ENCODE results near the gene MAD1L1.
"Not testable (repeated sequence)": the region's sequence is repeated elsewhere in the genome, so short reads cannot be mapped to it uniquely, and the experiment has no call there.

Gene MAD1L1

GRCh38 chr7:1934756-1935155 lies 298.0 kb downstream of the MAD1L1 start:
- TF ChIP-seq, protein P1, sequence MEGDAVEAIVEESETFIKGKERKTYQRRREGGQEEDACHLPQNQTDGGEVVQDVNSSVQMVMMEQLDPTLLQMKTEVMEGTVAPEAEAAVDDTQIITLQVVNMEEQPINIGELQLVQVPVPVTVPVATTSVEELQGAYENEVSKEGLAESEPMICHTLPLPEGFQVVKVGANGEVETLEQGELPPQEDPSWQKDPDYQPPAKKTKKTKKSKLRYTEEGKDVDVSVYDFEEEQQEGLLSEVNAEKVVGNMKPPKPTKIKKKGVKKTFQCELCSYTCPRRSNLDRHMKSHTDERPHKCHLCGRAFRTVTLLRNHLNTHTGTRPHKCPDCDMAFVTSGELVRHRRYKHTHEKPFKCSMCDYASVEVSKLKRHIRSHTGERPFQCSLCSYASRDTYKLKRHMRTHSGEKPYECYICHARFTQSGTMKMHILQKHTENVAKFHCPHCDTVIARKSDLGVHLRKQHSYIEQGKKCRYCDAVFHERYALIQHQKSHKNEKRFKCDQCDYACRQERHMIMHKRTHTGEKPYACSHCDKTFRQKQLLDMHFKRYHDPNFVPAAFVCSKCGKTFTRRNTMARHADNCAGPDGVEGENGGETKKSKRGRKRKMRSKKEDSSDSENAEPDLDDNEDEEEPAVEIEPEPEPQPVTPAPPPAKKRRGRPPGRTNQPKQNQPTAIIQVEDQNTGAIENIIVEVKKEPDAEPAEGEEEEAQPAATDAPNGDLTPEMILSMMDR (IDR thresholded peaks at IDR 0.05; ENCODE audit: low read depth, low read length, missing control alignments) = no peak
- in situ Hi-C loops (cut with HindIII; ENCODE audit: low sequenced_read_pairs) = no loop called here
- H3K4me3 ChIP-seq (ENCODE audit: low read depth, low read length) = no peak overlapping the region
- no peak for DNase-seq (ENCODE audit: low read depth)

- TF ChIP-seq, protein P1 (IDR thresholded peaks at IDR 0.05; ENCODE audit: low read depth, low read length, missing control alignments) = no peak
- no peak for DNase-seq (ENCODE audit: low read depth)
- in situ Hi-C loops (cut with HindIII; ENCODE audit: low sequenced_read_pairs) = no loop called here
- no peak overlapping the region for H3K4me3 ChIP-seq (ENCODE audit: low read depth, low read length)
Observed at GRCh38 chr7:1934017-1934416, 298.7 kb downstream of the MAD1L1 start.

DNA sequence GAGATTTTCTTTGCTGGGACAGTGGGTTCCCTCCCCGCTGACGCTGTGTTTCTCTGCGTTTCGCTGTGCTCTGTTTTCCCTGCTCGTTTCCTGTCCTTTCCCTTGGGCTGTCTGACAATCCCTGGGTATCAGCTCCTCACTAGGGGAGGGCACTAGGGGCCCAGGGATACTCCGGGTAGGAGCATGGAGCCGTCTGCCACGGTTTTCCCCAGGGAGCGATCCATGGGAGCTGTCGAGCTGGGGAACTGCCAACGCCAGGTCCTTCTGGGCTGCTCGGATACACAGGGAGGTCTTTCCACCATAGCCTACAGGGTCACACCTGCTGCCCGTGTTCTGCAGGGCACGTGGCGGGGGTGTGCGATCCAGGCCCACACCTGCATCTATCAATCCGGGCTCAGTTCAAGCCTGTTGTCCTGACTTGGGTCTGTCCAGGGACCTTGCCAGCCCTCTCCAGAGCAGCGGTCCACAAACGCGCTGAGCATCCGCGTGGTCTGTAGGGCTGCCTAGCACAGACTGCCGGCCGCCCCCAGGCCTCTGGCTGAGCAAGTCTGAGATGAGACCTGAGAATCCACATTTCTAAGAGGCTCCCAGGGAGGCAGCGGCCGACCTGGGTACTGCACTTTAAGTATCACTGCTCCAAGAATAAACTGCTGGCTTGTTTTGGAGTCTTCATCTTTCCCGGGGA lies 299.5 kb downstream of the MAD1L1 start:
- TF ChIP-seq, protein P1 (IDR thresholded peaks at IDR 0.05; ENCODE audit: low read depth, low read length, missing control alignments) = no peak
- in situ Hi-C loops (cut with HindIII; ENCODE audit: low sequenced_read_pairs) = no loop called here
- no peak overlapping the region for H3K4me3 ChIP-seq (ENCODE audit: low read depth, low read length)
- no peak for DNase-seq (ENCODE audit: low read depth)

GRCh38 chr7:1931951-1932270 lies 300.8 kb downstream of the MAD1L1 start:
- H3K4me3 ChIP-seq (ENCODE audit: low read depth, low read length) = no peak overlapping the region
- in situ Hi-C loops (cut with HindIII; ENCODE audit: low sequenced_read_pairs) = no loop called here
- TF ChIP-seq, protein P1 (IDR thresholded peaks at IDR 0.05; ENCODE audit: low read depth, low read length, missing control alignments) = no peak
- no peak for DNase-seq (ENCODE audit: low read depth)

- TF ChIP-seq, protein P1 (IDR thresholded peaks at IDR 0.05; ENCODE audit: low read depth, low read length, missing control alignments) = no peak
- no peak overlapping the region for H3K4me3 ChIP-seq (ENCODE audit: low read depth, low read length)
- in situ Hi-C loops (cut with HindIII; ENCODE audit: low sequenced_read_pairs) = no loop called here
- no peak for DNase-seq (ENCODE audit: low read depth)
Observed at GRCh38 chr7:1931256-1931950, 301.3 kb downstream of the MAD1L1 start.

DNA sequence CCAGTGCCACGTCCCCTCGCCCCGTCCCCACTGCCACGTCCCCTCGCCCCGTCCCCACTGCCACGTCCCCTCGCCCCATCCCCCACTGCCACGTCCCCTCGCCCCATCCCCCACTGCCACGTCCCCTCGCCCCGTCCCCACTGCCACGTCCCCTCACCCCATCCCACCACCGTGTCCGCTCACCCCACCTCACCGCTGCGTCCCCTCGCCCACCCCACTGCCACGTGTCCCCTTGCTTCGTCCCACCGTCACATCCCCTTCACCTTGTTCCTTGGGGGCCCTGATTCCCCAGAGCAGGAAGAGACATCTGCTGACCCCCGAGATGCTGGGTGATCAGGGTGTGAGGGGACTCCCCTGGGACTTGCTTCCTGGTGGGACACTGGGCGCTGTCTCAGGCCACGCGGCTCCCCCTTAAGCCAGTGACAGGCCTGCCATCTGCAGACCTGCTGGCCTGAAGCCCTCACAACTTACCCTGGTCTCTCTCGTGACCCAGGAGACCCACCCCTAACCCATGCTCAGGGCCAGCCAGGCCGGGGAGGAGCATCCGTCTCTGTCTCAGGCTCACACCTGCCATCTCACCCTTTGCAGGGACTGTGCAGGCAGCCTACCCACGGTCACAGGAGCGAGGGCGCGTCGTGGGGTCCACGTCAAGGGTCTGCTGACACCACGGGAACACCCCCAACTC lies 302.2 kb downstream of the MAD1L1 start:
- in situ Hi-C loops (cut with HindIII; ENCODE audit: low sequenced_read_pairs) = no loop called here
- TF ChIP-seq, protein P1 (IDR thresholded peaks at IDR 0.05; ENCODE audit: low read depth, low read length, missing control alignments) = no peak

GRCh38 chr7:1929349-1929925 lies 303.3 kb downstream of the MAD1L1 start:
- in situ Hi-C loops (cut with HindIII; ENCODE audit: low sequenced_read_pairs); H3K4me3 ChIP-seq (ENCODE audit: low read depth, low read length); DNase-seq (ENCODE audit: low read depth): not testable (repeated sequence)

More for the DNA sequence above, 302.2 kb downstream of the MAD1L1 start:
- H3K4me3 ChIP-seq (ENCODE audit: low read depth, low read length) = no peak overlapping the region
- no peak for DNase-seq (ENCODE audit: low read depth)

Measured in astrocyte of the cerebellum (primary cell).